Adrenal gland (tissue), 5 donors: ENCODE data around the gene PPFIA3.

Experiments
- POLR2A ChIP-seq, 2 donors: fragments of 450-650 bp; IDR thresholded peaks; one replicate each; pipeline ENCODE4 v1.6.1; 2017; ENCODE audit warnings: antibody characterized with exemption in 2 of 2, mild to moderate bottlenecking in 2 of 2, moderate library complexity in 1 of 2
- TF ChIP-seq, protein P1 (sequence below), 6 experiments: fragments of 450-650 bp in 4 of 6; fragments of 200-600 bp in 2 of 6; sonication (generic) in 1 of 6; IDR thresholded peaks; 1 replicate in 5 of 6; 2 replicates in 1 of 6; pipeline versions ENCODE4 v1.5.1 to v1.8.0; 2016 to 2021; ENCODE audit warnings: antibody characterized with exemption in 6 of 6, mild to moderate bottlenecking in 2 of 6, moderate library complexity in 1 of 6
- donor health status: DM: no; HTN: no; CAD: no.

DNA sequence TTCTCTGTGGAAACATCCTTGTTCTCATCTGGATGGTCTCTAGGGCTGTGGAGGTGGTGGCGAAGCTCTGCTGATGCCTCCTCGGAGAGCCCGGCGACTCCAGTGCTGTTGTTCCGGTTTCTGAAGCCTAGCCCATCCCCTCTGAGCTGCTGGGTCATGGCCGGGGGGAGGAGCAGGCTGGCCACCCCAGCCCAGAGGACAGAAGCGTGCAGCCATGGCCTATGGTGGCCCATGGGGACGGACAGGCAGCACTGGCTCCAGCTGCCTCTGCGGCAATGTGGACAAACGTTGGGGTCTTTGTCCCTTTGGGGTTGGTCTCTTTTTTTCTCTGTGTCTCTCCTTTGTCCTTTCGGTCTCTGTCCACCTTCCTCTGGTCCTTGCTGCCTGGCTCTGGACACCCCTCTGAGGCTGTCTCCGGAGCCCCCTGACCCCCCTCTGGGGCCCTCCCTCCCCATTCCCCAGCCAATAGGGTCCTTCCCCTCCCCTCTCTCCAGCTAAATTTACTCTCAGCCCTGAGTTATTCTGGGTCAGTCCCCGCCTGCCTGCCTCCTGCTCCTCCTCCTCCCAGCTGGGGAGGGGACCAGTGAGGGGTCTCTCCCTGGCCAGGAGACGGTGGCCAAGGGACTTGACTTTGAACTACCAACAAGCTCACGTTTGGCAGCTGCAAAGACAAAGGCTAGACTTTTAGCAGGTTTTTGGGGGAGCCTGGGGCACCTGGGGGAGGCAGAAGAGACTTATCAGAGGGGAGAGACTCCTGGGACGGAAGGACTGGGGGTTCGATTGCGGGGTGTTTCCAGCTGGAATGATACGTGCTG, 35.9 kb downstream of the PPFIA3 start, which contains the start of gene HRC:
- TF ChIP-seq, protein P1, sequence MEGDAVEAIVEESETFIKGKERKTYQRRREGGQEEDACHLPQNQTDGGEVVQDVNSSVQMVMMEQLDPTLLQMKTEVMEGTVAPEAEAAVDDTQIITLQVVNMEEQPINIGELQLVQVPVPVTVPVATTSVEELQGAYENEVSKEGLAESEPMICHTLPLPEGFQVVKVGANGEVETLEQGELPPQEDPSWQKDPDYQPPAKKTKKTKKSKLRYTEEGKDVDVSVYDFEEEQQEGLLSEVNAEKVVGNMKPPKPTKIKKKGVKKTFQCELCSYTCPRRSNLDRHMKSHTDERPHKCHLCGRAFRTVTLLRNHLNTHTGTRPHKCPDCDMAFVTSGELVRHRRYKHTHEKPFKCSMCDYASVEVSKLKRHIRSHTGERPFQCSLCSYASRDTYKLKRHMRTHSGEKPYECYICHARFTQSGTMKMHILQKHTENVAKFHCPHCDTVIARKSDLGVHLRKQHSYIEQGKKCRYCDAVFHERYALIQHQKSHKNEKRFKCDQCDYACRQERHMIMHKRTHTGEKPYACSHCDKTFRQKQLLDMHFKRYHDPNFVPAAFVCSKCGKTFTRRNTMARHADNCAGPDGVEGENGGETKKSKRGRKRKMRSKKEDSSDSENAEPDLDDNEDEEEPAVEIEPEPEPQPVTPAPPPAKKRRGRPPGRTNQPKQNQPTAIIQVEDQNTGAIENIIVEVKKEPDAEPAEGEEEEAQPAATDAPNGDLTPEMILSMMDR (IDR thresholded peaks at IDR 0.05) = no peak
- no peak for TF ChIP-seq POLR2A (IDR thresholded peaks at IDR 0.05)
